Measurements from ENCODE around the gene VSTM4. TPM values are rescaled to one million over a fixed set of nuclear protein-coding genes. Genes with fewer than 3 reads are reported as not detected.

VSTM4 gene
- total RNA-seq, 1 donor from 2014 or later, result 19.5 TPM

GRCh38 chr10:49093922-49094321 is 21.4 kb downstream of the VSTM4 start:
- no peak overlapping the region for H3K4me3 ChIP-seq
- intact Hi-C loops (cut with DNase I), result no loop called here
- H3K27ac ChIP-seq, result no peak overlapping the region
- ATAC-seq (no peak), DNase-seq (peak; percentile 37)
- TF ChIP-seq, protein P1, sequence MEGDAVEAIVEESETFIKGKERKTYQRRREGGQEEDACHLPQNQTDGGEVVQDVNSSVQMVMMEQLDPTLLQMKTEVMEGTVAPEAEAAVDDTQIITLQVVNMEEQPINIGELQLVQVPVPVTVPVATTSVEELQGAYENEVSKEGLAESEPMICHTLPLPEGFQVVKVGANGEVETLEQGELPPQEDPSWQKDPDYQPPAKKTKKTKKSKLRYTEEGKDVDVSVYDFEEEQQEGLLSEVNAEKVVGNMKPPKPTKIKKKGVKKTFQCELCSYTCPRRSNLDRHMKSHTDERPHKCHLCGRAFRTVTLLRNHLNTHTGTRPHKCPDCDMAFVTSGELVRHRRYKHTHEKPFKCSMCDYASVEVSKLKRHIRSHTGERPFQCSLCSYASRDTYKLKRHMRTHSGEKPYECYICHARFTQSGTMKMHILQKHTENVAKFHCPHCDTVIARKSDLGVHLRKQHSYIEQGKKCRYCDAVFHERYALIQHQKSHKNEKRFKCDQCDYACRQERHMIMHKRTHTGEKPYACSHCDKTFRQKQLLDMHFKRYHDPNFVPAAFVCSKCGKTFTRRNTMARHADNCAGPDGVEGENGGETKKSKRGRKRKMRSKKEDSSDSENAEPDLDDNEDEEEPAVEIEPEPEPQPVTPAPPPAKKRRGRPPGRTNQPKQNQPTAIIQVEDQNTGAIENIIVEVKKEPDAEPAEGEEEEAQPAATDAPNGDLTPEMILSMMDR (IDR thresholded peaks at IDR 0.05), result no peak
- no peaks in the 10 kb centered on the region for H3K27me3 ChIP-seq
- H3K4me1 ChIP-seq, result peaks cover 26% of the 10 kb centered on the region
- H3K9me3 ChIP-seq, result no peaks in the 10 kb centered on the region
- no peaks in the 10 kb centered on the region for H3K36me3 ChIP-seq

- Histone ChIP-seq H3K36me3 (no peaks in the 10 kb centered on the region), H3K4me3 (no peak overlapping the region), H3K9me3 (no peaks in the 10 kb centered on the region), H3K27me3 (no peaks in the 10 kb centered on the region), H3K4me1 (peaks cover 34% of the 10 kb centered on the region), H3K27ac (no peak overlapping the region)
- intact Hi-C loops (cut with DNase I), result no loop called here
- TF ChIP-seq, protein P1 (IDR thresholded peaks at IDR 0.05), result no peak
- DNase-seq, result peak; percentile 41
- ATAC-seq, result no peak
Observed at GRCh38 chr10:49092477-49092876, 22.8 kb downstream of the VSTM4 start.

DNA sequence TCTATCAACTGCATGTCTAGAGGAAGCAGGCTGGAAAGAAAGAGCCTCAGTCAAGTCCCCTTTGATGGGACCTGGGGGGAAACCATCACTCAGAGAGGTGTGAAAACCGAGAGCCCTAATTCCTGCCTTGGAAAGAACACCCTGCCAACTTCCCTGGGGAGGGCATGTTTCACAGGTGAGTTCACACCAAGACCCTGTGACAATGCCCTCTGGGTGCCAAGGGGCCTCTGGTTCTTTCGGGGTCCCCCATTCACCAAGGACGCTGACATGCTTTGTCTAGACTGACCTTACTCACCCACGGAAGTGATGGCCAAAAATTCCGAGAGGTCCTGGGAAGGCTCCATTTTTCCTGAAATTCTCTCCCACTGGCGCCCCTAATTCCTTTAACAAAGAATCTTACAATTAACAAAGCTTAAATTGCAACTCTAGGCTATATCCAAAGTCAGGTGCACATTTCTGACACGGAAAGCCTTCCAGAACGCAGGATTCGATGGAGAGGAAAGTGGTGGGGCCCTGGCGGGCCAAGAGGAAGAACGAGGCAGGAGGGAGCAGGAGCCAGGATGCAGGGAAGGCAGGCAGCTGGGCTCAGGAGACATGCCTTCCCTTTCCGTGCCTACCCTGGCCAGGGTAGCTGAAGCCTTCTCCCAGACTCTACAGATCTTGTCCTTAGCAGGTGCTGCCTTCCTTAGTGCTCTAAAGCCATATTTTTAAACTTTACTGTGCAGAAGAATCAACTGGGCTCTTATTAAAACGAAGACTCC is 23.7 kb downstream of the VSTM4 start:
- Histone ChIP-seq H3K9me3 (peaks cover 2% of the 10 kb centered on the region), H3K27ac (peak overlapping the region; percentile 58), H3K36me3 (no peaks in the 10 kb centered on the region), H3K4me1 (peaks cover 34% of the 10 kb centered on the region), H3K27me3 (no peaks in the 10 kb centered on the region), H3K4me3 (no peak overlapping the region)
- intact Hi-C loops (cut with DNase I), result no loop called here
- ATAC-seq, result no peak
- peak; percentile 29 for DNase-seq
- TF ChIP-seq, protein P1 (IDR thresholded peaks at IDR 0.05), result no peak

GRCh38 chr10:49090696-49091380 is 24.5 kb downstream of the VSTM4 start:
- DNase-seq (peak; percentile 27), ATAC-seq (peak; percentile 5)
- intact Hi-C loops (cut with DNase I), result no loop called here
- TF ChIP-seq, protein P1 (IDR thresholded peaks at IDR 0.05), result no peak
- peak overlapping the region; percentile 58 for H3K27ac ChIP-seq
- no peak overlapping the region for H3K4me3 ChIP-seq
- peaks cover 4% of the 10 kb centered on the region for H3K9me3 ChIP-seq
- H3K27me3 ChIP-seq, result no peaks in the 10 kb centered on the region
- no peaks in the 10 kb centered on the region for H3K36me3 ChIP-seq
- peaks cover 31% of the 10 kb centered on the region for H3K4me1 ChIP-seq

DNA sequence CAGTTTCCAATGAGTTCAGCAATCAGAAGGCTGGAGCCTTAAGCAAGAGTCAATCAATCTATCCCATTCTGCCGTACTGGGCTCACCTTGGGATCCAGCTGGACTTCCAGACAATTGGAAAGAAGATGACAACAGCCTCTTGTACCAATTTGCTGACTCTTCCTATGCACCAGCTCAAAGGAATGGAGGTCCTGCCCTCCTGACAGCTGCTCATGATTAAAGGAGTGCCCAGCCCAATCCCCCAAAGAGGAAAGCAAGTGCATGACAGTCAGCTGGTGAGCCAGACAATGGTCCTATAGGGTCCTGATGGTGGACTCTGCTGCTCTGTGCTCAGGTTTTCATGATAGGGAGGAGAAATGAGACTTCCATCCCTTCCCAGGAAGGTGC is 25.1 kb downstream of the VSTM4 start:
- TF ChIP-seq, protein P1 (IDR thresholded peaks at IDR 0.05), result no peak
- Histone ChIP-seq H3K27me3 (no peaks in the 10 kb centered on the region), H3K4me3 (no peak overlapping the region), H3K27ac (peak overlapping the region; percentile 58), H3K4me1 (peaks cover 29% of the 10 kb centered on the region), H3K9me3 (peaks cover 4% of the 10 kb centered on the region), H3K36me3 (no peaks in the 10 kb centered on the region)
- ATAC-seq, result no peak
- intact Hi-C loops (cut with DNase I), result no loop called here
- peak; percentile 13 for DNase-seq
